Testis (tissue), 2 donors: ENCODE measurements around the gene FAM131A.

Source experiments
- CTCF ChIP-seq, 3 experiments: fragments of 450-650 bp in 2 of 3; fragments of 200-600 bp in 1 of 3; sonication (generic) in 1 of 3; IDR thresholded peaks; one replicate each; pipeline ENCODE4 v1.5.1; 2016 to 2019; ENCODE audit warnings: antibody characterized with exemption in 3 of 3, mild to moderate bottlenecking in 2 of 3, moderate library complexity in 1 of 3
- POLR2A ChIP-seq: fragments of 450-650 bp; IDR thresholded peaks from one replicate; pipeline ENCODE4 v1.6.1; 2017; ENCODE audit warnings: antibody characterized with exemption, mild to moderate bottlenecking, moderate library complexity

- TF ChIP-seq CTCF (IDR thresholded peaks at IDR 0.05): no peak
- TF ChIP-seq POLR2A: no peak
Measured at GRCh38 chr3:184333190-184333589, 4.2 kb upstream of the FAM131A start.
